H4 (cell line): ENCODE measurements around the gene PIGK. TPM values are rescaled to one million over a fixed set of nuclear protein-coding genes. Genes with fewer than 3 reads are reported as not detected.
"Not testable (repeated sequence)": the region's sequence is repeated elsewhere in the genome, so short reads cannot be mapped to it uniquely, and the experiment has no call there.

Experiments
- DNase-seq: peaks from one replicate; pipeline ENCODE4 v3.0.0-alpha.2; 2015; ENCODE audit warnings: low spot score
- total RNA-seq: library from RNA; depleted of rRNA; stranded (reverse); fragments of >200 nt; shearing (Covaris generic); gene quantifications from 2 replicates; pipeline ENCODE4 v1.2.3, GENCODE V29; 2014

The PIGK gene
- total RNA-seq, 1 experiment from 2014 or later: 62.9 TPM

GRCh38 chr1:77193951-77194350 lies 25.3 kb downstream of the PIGK start:
- no peak for DNase-seq

DNA sequence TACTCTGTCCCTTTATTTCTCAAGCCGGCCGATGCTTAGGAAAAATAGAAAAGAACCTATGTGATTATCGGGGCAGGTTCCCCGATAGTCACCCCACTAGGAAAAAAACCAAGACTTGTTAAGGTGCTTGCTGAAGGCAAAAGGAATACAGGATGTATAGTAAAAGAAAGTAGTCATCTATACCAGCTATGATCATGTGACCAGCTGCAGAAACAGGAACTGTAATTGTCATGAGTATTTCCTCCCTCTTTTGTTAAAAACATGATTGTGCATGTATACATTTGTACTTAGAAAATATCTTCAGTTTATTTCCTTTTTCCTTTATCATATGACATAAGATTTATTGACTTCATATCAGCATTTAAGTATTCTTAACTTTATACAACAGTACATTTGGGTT lies 30.5 kb downstream of the PIGK start:
- no peak for DNase-seq

GRCh38 chr1:77186907-77187306 lies 32.3 kb downstream of the PIGK start:
- not testable (repeated sequence) for DNase-seq

- no peak for DNase-seq
Observed at GRCh38 chr1:77182083-77182482, 37.1 kb downstream of the PIGK start.

GRCh38 chr1:77179632-77180031 lies 39.6 kb downstream of the PIGK start:
- no peak for DNase-seq

GRCh38 chr1:77175230-77175844 lies 43.9 kb downstream of the PIGK start:
- no peak for DNase-seq

DNA sequence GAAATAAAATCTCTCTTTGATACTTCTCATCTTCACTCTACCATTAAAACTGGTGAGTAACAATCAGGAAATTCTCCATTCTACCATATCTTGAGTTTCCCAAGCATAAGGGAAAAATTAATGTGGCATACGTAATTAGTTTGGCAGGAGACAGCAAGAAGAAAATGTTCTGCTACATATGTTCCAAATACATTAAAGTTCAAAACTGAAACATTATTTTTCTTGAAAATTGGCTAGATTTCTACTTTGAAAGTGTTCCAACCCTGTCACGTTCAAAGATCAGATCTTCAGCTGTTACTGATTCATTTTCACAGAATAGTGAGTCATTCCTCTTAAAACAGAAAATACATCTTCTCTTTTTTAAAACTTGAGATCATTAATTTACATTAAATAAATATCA lies 48.5 kb downstream of the PIGK start:
- no peak for DNase-seq

DNA sequence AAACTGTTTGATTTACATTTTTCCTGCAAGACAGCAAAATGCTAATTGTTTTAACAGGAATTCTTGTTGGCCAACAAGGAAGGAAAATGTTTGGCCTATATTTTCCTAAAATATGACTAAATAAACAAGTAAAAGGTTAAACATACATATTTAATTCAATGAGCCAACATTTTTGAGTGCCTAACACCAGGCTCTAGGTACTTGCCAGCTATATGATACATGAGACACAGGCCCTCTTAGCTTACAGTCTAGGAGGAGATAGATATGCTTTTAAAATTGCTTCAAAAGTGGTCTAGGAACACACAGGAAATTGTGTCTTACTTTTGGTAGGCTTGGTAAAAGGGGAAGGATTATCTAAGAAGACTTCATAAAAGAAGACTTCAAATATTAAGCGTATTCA lies 50.9 kb downstream of the PIGK start:
- DNase-seq: no peak

- no peak for DNase-seq
Observed at GRCh38 chr1:77164434-77164944, 54.7 kb downstream of the PIGK start.

- DNase-seq: not testable (repeated sequence)
Observed at GRCh38 chr1:77159706-77160105, 59.5 kb downstream of the PIGK start.

DNA sequence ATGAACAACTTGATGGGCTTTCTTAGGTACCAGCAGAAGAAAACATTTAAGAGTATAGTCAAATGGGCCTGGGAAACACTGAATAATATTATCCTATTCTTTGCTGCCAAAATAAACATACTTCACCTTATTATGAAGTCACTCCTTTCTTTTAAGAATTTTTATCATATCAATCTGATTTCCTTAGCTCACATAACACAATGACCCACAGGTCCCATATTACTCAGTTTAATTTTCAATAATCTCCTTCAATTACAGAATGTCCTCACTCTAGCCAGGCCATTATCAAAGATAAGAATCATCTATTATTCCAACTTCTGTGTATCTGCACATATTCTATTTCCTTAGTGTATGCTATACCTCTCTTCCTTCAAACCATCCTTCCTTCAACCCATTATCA lies 63.0 kb downstream of the PIGK start:
- no peak for DNase-seq

GRCh38 chr1:77146270-77146669 lies 73.0 kb downstream of the PIGK start:
- no peak for DNase-seq

DNA sequence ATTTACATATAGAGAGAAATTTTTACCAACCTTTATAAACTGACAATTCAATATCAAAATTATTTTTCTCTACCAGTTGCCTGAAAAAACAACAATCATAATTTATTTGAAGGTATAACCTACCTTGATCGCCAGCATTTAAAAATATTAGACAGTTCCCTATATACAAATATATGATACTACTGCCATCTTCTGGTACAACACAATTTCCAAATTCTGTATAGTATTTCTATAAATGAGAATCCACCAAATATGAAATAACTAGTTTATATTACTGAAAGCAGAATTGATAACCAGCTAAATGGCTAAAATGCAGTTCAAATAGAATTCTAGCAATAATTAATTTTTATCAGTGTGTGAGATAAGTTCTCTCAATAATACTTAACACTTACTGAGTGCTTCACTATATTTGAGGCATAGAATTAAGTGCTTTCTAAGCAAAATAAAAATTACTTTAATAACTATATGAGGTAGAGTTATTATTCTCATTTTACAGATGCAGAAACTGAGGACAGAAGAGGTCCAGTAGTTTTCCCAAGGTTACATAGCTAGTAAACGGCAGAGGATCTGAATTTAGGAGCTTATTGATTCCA lies 75.6 kb downstream of the PIGK start:
- DNase-seq: no peak

DNA sequence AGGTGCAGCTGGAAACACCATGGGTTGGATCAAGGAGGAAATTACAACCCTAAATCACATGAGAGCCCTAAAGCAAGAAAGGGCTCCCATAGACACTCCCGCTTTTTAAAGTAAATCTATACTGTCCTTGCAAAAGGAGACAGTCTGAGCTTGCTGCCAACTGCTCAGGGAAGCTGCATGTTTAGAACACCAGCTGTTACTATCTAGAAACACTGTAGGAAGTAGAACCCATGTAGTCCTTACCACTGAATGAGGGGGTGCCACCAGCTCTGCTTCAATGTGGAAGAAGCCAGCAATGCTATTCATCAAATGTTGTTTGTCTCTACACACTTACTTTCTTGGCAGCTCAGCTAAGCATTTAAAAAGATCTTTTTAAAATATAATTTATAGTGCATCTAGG lies 79.8 kb downstream of the PIGK start:
- DNase-seq: no peak

- no peak for DNase-seq
Observed at GRCh38 chr1:77134359-77134758, 84.9 kb downstream of the PIGK start.

GRCh38 chr1:77133731-77134358 lies 85.4 kb downstream of the PIGK start:
- DNase-seq: no peak

DNA sequence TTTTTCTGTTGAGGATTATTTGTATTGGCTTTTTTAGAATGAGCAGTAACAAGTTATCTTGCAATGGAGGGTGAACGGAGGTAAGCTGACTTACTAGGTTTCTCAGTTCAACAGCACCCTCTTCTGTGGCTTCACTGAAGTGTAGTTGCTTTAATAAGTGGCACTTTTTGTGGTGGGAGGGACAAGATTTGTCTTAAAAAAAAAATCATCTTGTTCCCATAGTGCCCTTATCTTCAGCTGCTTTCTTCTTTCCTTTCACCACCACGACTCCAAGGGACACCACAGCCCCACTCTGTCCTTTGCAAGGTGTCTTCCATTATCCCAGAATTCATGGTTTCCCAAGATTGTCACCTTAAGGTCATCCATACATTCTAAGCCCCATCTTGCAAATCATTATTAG lies 92.9 kb downstream of the PIGK start:
- peak; percentile 54 for DNase-seq

GRCh38 chr1:77121503-77121902 lies 97.7 kb downstream of the PIGK start:
- DNase-seq: no peak

GRCh38 chr1:77120950-77121349 lies 98.3 kb downstream of the PIGK start:
- no peak for DNase-seq

DNA sequence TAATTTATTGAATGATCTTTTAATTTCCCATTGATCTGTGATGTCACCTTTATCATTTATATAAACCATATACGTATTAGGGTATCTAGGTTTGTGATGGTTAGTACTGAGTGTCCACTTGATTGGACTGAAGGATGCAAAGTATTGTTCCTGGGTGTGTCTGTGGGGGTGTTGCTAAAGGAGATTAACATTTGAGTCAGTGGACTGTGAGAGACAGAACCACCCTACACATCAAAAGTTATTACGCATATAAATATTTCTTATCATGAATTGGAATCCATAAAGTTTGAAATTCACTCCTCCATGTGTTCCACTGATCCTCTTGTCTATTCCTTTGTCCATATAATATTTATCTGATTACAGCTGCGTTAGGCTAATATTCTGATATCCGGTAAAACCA lies 100.5 kb downstream of the PIGK start:
- DNase-seq: no peak

DNA sequence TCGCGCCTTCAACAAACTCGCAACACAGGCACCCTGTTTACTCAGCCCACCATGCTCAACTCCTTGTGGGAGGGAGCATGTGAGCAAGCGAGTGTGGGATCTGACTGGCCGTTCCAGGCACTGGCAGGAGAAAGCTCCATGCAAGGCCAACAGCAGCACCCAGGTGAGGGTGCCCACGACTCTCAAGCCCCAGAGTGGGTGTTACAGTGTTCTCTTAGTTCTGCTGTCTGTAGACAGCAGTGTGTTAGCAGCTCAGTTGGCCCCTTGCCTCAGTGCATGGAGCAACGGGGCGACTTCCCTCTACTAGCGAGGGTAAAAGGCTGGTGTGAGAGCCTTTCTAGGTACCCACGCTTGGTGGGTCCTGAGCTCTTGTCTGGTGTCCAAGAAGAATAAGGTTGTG lies 114.6 kb downstream of the PIGK start:
- no peak for DNase-seq

DNA sequence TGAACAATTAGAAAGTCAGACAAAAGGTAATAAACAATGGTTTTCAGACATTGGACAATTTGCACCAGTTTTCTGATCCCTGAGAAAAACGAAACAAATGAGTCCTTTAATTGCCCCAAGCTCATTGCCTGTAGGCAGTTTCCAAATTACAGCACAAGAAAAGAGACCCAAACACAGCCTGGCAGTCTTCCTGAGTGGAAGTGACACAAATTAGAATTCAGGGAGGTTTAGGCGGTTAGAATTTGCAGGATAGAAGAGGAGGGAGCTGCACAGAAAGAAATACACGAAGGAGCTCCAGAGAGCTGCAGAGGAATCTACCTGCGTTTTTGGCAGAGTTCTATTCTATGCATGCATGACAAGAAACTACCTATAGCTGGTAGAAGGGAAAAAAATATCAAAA lies 115.7 kb downstream of the PIGK start:
- DNase-seq: no peak

- no peak for DNase-seq
Observed at GRCh38 chr1:77100875-77101274, 118.4 kb downstream of the PIGK start.
